ENCODE data around the gene ABCA6.
"Not testable (repeated sequence)": the region's sequence is repeated elsewhere in the genome, so short reads cannot be mapped to it uniquely, and the experiment has no call there.

ABCA6 gene

DNA sequence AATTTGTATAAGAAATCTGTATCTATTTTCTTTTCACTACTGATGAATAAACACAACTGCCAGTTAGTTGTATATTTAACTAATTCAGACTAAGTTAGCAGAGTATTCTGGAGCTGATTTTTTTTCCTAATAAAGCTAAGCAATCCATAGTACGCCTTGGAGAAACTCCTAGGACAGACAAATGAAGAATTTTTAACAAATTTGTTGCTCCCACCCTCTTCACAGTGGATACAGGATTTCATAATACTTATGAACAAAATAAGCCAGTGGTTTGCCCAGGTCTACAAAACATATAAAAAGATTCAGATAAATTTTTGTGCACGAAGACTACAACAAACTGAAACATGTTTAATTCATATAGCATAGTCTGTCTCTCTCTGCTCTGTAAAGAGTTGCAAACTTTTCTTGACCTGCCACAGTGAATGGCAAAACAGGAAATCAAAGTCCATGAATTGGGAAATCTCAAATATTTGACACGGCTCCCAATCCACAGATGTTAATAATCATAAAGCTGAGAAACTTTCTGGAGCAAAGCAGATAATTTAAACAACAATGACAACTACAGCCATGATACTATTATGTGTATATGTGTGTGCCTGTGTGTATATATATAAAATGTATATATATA lies 594 bp upstream of the ABCA6 start:
- DNase-seq, result no peak

DNA sequence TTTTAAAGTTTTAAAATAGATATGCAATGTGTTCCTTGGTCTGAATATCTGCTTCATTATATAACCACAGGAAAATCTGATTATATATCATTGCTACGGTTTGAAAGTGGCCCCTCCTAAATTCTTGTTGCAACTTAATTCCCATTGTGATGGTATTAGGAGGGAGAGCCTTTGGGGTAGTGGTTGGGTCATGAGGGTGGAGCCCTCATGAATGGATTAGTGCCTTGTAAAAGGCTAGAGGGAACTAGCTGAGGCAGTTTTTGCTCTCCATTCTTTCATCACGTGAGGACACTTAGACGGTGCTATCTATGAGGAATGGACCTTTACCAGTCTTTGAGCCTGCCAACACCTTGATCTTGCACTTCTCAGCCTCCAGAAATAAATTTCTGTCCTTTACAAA lies 7.6 kb downstream of the ABCA6 start:
- no peak for DNase-seq

DNA sequence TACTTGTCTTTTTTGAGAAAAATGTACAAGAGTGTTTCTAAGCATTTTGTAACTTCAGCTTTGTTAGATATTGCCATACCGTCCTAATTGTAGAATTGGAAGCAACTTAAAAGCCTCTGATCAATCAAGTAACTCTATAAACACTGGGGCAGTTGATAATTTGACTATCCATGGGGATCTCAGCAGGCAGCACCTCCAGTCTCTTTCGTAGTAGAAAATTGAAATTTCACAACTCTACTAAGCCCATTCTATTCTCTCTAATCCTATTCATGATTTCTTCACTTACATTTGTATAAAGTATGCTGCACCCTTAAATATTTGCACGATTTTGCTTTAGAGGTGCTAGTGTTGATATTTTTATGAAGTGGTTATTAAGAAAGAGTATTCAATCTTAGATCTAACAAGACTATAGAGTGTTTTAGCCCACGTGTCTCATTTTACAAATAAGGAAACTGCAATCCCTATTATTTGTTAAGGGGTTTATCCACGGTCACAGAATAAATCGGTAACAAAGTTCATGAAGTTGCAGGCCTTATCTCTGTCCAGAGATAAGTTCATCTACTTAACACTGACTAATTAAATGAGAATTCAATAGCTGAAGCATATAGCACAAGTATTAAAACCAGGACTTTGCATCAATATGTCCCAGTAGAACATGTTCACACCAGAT lies 10.9 kb downstream of the ABCA6 start:
- DNase-seq, result no peak

DNA sequence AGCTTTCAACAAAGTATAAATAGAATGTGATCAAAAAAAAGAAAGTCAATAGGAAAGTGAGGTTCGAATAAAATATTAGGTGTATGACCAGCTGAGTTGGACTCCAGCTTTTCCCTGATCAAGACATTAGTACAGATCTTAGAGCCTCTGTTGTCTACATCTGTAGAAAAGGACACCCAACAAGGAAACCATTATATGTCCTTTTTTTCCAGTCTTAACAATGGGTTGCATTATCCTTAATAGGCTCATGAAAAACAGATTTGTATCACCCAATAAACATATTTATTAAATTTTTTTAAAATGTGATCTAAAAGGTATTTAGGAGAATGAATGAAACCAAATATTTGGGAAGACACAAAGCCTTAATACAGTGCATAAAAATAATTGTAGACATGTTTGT lies 18.1 kb downstream of the ABCA6 start:
- DNase-seq, result no peak

DNA sequence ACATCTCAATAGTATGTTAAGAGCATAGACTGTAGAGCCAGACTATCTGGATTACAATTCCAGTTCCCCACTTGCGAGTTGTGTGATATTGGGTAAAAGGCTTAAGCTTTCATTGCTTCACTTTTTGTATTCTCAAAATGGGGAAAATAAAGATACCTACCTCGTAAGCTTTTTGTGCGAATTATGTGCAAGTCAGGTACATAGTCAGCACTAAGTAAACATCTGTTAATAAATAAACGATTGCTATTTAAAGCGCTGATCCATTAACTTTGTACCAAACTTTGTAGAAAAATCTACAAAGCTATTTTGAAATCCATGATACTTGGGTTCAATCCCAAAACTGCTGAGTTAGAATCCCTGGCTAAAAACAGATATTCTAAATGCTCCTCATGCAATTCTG lies 19.6 kb downstream of the ABCA6 start:
- DNase-seq, result no peak

DNA sequence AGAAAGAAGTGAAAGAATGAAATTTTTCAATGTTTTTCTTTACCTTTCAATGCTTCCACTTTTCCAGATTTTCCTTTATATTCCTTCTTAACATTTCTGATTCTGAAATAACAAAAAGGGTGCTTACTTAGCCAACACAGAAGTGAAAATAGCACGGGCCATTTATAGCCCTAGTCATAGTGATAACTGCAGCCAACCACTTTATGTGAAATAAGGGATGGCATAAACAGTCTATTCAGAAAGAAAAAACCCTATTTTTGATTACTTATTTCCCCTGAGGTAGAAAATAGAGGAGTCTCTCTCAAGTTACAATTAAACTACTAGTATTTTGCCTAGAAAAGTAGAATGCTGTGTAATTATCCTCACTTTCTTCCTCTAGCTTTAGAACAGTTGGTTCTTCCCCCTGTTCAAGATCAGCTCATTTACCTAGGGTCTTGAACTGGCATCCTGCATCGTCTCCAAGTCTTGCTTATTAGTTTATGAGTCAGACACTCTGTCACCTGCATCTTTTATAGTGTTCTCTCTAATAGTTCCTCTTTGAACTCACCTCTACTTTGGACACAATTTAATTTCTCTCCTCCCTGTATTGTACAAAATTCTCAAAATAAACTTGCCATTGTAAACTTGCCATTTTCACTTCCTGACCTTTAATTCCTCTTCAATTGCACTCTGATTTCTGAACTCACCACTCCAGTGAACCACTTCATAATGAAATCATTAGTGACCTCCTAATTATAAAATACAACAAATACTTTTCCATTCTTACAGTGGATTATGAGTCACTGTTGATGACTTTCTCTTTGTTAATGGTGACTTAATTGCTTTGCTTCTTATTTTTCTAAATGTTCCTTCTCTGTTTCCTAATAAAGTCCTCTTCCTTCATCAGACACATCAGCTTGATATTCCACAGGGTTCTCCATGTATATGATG lies 23.6 kb downstream of the ABCA6 start:
- no peak for DNase-seq

DNA sequence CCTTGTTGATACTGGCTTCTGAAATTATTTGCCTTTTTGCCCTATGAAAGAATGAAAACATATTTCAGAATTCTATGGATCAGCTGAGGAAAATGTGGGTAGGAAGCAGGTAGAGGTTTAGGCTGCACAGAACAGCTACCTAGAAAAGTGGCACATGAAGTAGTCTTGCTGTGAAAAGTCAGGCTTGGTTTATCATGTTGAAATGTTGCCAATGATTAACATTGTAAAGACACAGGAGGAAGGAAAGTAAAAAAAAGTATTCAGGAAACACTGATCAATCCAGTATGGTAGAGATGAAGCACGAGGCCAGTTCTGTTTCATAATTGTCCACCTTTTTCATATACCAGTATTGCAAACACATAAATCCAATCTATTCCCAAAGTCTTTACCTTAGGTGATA lies 29.9 kb downstream of the ABCA6 start:
- DNase-seq, result no peak

DNA sequence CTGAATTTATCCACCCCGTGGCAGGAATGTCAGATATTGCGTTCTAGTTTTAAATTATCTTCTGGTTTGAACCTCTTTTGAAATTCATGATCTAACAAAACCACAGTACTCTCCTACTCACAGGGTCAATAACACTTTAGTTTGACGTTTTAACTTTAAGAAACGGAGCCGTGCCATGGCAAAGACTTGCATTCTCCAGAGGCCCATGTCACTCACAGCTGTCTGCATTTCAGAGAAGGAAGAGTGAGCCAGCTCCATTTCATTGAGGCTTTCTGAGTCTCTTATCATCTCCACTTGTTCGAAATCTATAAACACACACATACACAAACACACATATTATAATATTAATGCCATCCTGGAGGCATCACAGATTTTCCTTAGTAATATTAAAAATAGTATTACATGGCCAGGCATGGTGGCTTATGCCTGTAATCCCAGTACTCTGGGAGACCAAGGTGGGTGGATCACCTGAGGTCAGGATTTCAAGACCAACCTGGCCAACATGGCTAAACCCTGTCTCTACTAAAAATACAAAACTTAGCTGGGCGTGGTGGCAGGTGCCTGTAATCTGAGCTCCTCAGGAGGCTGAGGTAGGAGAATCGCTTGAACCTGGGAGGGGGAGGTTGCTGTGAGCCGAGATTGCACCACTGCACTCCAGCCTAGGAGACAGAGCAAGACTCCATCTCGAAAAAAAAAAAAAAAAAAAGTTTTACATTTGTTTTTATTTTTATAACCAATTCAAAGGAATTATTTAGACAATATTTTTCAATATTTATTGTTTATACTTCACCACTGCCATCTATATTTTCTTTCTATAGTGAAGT lies 35.6 kb downstream of the ABCA6 start:
- DNase-seq, result no peak

DNA sequence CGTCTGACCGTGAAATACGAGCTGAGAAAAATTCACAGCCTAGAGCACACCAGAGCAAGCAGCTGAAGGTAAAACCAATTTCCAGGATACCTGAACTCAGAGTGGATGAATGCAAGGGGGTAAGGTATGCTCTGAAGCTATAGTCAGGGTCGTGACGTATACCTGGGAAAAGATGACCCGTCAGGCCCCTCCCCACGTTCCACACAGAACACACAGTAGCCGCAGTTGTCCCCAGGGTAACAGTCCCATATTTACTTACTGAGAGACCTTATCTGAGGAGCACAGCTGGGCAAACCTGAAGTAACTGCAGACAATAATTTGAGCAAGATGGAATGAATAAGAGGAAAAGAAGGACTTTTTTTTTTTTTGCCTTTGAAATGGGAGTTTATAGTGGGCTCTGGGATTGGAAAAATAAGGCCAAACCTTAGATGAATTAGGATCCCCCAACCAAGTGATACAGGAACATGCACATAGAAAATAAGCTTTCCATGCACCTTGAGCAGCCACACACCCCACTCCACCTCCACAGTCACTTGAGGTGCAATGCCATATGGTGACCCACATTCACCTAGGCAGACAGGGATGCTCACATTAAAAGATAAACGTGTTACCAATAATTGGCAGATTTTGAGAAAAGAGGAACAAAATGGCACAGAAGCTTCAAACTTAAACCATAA lies 38.0 kb downstream of the ABCA6 start:
- no peak for DNase-seq

DNA sequence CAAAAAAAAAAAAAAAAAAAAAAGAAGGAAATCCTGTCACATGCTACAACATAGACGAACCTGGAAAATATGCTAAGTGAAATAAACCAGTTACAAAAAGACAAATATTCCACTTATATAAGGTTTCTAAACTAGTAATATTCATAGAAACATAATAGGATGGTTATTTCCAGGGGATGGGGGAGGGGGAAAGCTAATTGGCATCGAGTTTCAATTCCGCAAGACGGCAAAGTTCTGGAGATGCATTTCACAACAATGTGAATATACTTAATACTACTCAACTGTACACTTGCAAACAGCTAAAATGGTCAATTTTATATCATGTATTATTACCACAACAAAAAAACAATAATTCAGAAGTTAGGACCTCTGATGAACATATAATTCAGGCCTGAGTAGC lies 43.1 kb downstream of the ABCA6 start:
- no peak for DNase-seq

DNA sequence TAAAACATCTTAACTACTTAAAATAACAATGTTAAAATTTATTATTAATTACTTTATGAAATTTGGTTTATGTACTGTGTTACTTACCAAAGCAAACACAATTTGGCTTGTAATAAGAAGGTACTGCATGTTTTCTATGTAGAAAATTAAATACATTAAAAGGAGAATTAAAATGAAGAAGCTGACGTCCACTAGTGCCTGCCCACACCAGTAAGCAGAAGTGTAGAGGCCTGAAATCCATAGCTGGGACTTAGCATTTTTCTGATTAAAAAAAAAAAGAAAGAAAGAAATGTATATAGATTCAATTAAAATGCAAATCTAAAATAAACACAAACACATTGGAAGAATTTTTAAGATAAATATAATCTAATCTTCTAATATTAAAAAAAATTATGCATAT lies 45.2 kb downstream of the ABCA6 start:
- no peak for DNase-seq

DNA sequence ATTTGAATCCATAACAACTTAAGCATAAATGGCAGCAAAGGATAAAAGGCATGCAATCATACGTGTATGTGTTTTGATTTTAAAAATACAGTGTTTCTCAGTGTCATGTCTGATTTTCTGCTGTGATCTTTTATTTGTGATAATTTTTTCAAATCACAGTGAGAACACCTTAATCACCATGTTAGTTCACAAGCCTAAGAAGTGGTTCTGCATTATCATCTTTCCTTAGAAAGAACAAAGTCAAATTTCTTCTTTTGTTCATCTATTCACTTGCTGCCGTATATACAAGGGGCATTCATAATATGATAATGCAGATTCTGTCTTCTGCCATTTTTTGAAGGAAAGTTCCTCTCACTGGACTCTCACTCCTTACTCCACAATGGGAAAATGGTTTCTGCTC lies 47.7 kb downstream of the ABCA6 start:
- DNase-seq, result no peak

DNA sequence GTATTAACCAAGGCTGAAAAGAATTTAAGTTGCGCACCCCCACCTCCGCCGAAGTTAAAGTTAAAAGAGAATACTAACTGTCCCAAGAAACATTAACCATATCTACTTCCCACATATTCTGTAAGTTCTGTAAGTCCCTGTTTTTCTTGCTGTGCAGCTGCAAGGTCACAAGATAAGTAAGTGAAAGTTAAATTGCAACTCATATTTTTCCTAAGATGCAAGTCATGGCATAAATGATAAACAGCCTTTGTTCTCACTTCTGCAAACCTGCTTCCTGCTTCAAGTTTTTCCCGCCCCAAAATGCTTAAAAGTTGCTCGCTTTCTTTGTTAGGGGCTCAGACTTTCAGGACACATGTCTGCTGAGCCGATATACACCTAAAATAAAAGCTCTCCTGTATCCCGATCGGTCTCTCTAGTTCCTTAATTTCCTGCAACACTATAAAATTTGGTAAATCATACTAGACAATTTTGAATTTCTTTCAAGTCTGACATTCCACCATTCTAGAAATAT lies 48.4 kb downstream of the ABCA6 start:
- no peak for DNase-seq

DNA sequence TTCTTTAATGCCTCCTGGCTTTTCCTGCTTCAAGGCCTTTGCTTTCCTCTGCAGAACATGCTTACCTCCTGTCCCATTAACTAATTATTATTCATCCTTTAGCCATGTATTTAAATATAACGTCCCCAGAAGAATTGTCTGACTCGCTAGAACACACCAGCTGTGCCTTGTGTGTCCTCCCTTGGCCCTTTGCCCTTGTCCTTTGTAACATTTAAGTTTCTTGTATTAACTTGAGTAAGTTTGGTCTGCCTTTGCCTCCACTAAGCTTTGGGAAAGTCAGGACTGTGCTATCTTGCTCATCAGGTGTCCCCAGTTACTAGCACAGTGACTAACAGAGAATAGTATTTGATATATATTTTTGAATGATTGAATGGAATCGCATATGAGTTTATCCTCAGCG lies 51.3 kb downstream of the ABCA6 start:
- no peak for DNase-seq

DNA sequence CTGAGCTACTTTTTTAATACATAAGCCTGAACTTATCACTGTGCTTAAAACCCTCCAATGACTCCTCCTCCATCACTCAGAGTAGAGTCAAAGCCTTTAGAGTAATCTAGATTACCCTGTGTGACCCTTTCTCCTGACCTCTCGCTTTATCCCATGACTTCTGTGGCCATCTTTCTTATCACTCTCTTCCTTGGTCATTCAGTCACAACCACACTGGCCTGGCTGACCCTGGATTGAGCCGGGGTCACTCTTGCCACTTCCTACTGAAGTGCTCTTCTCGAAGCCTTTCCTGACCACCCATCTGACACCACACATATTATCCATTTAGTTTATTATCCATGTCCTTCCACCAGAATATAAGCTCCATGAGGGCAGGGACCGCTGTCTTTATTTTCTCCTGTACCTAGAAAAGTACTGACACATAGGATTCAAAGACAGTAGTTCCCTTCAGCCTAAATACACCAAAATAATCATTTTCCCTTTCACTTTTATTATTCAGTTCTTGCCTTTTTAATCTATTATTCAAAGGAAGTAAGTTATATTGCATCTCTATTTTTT lies 53.0 kb downstream of the ABCA6 start:
- no peak for DNase-seq

DNA sequence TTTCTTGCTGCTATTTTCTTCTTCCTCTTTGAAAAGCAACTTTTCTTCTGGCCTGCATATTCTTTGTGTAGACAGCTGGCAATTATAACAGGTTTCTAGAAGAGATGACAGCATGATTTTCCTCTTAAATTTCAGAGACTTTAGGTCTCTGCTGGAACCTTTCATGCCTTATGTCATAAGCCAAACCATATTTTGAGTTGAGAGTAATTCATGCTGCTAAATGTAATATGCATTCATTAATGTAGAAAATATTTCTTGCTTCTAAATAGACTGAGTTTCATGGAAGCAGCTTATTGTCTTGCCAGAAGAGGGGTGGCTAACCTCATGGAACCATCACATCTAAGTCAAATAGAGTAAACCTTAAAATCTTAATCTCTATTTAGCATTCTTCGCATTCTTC lies 55.1 kb downstream of the ABCA6 start:
- no peak for DNase-seq

DNA sequence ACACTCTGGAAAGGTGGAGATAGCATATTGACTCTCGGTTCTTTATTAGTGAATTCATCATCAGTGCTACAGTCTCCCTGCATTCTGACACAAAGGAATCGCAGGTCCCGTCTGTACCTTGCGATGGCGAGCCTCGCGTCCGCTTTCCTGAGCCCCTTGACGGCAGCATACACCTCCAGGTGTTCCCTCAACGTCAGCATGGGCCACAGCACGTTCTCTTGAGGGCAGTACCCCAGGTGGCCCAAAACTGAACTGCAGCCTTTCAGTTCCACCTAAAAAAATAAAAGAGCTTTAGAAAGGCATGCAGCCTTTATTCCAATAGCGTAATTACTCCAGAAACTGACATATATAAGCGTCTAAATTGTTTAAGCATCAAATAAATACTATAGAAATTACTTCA lies 56.8 kb downstream of the ABCA6 start:
- DNase-seq, result no peak

DNA sequence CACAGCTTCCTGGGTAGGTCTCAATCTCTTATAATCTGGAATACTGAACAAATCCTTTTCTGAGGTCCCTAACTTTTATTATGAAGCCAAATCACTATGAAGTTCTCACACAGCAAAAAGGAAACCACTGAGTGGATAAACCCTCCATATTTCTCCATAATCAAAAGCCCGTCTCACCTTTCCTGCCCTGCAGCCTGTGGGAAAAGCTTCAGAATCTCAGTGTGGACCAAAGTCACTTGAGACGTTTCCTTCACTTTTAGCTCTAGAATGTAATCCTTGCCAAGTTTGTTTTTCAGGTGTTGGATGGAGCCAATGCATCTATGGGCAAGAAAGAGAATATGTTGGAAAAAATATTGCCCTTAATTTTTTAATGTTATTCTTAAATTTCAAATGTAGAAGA lies 59.0 kb downstream of the ABCA6 start:
- DNase-seq, result no peak

DNA sequence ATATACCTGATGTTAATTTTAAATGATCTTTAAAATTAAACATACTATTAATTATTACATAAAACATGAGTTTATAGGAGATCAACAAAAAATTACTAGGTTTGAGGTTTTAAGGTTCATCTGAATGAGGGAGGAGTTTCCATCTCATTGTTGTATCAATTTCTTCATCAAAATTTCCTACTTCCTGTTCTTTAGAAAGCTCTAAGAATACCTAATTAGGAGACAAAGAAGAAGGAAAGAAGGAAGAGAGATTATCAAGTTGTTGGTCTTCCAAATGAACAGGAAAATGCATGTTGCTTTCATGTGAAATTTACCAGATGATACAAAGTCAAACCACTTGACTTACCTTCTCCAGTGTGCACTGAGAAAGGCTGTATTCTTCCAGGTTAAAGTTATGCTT lies 62.8 kb downstream of the ABCA6 start:
- no peak for DNase-seq

DNA sequence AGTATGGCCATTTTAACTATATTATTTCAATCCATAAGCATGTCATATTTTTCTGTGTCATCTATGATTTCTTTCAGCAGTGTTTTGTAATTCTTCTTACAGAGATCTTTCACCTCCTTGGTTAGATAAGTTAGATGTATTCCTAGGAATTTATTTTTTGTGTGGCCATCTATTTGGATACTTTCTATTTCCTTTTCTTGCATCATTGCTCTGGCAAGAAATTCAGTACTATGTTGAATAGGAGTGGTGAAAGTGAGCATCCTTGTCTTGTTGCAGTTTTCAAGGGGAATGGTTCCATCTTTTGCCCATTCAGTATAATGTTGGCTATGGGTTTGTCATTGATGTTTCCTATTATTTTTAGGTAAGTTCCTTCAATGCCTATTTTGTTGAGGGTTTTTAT lies 65.9 kb downstream of the ABCA6 start:
- DNase-seq, result no peak

DNA sequence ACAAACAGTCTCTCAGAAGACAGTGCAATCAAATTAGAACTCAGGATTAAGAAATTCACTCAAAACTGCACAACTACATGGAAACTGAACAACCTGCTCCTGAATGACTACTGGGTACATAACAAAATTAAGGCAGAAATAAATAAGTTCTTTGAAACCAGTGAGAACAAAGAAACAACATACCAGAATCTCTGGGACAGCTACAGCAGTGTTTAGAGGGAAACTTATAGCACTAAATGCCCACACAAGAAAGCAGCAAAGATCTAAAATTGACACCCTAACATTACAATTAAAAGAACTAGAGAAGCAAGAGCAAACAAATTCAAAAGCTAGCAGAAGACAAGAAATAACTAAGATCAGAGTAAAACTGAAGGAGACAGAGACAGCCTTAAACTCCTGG lies 68.3 kb downstream of the ABCA6 start:
- DNase-seq, result not testable (repeated sequence)

DNA sequence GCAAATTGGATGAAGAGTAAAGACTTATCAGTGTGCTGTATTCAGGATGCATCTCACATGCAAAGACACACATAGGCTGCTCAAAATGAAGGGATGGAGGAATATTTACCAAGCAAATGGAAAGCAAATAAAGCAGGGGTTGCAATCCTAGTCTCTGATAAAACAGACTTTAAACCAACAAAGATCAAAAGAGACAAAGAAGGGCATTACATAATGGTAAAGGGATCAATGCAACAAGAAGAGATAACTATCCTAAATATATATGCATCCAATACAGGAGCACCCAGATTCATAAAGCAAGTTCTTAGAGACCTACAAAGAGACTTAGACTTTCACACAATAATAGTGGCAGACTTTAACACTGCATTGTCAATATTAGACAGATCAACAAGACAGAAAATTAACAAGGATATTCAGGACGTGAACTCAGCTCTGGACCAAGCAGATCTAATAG lies 68.9 kb downstream of the ABCA6 start:
- DNase-seq, result not testable (repeated sequence)

Data from activated CD8-positive, alpha-beta memory T cell treated with anti-CD3 and anti-CD28 coated beads, Interleukin-2, amount 50 U/mL, for 48 hours (primary cell).